ENCODE results near the gene GUK1.

Gene GUK1, protein sequence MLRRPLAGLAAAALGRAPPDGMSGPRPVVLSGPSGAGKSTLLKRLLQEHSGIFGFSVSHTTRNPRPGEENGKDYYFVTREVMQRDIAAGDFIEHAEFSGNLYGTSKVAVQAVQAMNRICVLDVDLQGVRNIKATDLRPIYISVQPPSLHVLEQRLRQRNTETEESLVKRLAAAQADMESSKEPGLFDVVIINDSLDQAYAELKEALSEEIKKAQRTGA

DNA sequence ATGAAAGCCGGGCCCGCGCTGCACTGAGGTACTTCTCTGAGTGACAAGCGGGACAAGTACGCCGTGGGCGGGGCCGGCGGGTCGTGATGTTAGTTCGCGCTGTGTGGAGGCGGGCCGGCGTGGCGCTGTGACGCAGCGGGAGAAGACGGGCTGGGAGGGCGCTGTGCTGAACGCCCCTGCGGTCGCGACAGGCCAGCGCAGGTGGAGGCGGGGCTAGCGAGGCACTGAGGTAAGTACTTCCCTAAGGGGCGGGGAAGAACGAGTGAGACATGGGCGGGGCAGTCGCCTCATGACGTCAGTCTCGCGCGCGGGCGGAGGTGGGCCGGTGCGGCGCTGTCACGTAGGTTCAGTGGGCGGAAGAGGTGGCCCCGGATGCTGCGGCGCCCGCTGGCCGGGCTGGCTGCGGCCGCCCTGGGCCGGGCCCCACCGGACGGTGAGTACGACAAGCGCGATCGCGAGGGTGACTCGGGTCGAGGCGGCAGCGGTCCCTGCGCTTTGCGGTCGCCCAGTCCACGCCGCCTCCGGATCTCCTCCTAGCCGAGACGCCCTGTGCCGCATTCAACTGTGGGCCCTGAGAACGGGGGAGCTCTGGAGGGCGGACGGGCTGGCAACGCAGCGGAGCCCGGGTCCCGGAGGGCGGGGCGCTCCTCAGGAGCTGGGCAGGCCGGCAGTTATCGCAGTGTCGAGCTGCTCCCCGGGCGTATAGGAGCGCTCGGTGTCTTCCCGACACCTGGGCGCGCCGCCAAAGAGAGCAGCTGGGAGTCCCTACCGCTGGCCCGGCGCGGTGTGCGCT lies at the start of gene GUK1:
GUK1 (plus strand) TSS at position 349 of the 793 bp plus-strand sequence; CDS start at position 373, 24 bp downstream.
- DNase-seq (ENCODE audit: low read depth) = peak; percentile 99

DNA sequence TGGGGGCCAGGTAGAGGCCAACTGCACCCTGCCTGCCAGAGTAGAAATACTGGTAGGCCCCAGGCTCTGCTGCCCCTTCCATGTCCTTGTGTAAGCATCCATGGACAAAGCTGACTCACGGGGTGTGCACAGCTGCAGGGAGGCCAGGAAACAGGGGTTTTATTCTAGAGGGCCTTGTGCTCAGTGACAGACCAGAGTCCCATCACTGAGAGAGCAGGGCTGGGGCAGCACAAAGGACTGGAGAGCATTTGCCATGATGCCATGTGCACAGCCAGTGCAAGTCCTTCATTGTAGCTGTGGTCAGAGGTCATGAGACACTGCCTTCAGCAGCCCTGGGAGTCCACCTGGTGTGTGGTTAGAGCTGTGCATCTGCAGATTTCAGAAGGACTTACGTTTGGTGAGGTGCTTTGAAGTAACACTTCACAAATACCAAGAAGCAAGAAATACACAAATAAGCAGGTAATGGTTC lies 49.4 kb upstream of the GUK1 start:
- DNase-seq (ENCODE audit: low read depth) = no peak

DNA sequence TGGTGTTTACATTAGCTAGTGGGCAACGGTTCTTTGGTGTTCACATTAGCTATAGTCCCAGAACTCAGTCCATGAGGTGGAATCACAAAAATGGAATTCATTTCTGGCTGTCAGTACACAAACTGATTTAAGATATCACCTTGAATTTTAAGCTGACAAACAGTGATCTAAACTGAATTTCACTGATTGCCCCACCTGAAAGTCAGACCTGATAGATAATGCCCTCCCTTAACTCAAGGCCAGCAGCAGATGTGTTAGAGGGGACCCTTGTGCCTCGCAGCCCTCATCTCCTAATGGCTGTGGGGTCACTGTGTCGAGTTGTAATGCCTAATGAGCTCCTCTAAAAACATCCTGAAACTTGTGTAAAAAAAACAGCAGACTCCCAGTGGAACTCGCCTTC lies 49.0 kb upstream of the GUK1 start:
- no peak for DNase-seq (ENCODE audit: low read depth)

DNA sequence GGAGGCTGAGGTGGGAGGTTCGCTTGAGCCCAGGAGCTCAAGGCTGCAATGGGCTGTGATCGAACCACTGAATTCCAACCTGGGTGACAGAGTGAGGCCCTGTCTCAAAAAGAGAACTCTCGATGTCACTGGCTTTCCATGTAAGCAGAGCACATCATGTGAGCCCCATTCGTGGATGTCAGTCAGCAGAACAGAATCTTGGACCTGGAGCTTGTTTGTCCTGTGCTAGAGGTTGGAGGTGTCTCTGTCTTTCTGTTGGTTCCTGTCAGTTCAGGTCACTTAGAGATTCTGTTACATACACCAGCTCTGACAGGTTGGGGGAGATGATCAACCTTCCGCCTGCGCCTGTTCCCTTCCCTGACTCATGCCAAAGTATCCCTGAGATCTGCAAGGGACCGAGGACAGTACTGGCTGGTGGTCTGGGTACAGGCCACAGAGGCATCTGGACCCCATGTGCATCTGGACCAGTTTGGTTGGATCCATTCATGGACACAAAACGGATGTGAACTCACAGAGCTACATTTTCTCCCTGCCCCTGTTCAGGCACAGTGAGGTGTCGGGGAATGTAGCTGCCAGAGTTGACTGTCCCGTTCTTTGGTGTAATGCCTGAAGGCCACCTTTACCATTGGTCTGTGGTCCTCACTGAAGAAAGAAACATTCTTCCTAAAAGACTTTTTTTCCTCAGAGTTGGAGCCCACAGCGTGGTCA lies 47.6 kb upstream of the GUK1 start:
- DNase-seq (ENCODE audit: low read depth) = no peak

DNA sequence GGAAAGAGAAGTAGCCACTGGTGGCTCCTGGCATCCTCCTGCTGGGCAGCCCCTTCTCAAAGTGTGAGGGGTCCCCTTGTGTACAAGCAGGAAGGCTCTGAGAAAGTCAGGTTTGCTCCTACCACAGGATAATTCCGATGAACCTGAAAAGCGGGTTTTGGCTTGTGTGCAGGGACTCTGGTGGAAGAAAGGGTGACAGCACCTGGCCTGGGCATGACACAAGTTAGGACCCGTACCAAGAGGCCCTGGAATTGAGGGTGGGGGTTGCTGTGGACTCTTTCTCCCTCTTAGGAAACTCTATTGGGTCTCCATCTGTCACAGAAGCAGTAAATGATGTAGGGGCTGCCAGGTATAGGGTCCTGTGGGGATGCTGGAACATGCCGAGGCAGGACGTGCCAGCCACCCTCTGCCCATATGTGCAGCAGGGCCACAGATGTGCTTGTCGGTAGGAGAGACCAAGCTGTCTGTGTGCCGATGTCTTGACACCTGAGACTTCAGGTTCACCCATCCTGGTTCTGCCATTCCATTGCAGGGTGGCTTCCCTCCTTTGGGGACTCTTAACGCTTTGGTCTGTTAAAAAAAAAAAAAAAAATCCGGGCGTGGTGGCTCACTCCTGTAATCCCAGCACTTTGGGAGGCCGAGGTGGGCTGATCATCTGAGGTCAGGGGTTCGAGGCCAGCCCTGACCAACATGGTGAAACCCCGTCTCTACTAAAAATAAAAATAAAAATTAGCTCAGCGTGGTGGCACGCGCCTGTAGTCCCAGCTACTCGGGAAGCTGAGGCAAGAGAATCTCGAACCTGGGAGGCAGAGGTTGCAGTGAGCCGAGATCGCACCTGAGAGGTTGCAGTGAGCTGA lies 46.8 kb upstream of the GUK1 start:
- no peak for DNase-seq (ENCODE audit: low read depth)

DNA sequence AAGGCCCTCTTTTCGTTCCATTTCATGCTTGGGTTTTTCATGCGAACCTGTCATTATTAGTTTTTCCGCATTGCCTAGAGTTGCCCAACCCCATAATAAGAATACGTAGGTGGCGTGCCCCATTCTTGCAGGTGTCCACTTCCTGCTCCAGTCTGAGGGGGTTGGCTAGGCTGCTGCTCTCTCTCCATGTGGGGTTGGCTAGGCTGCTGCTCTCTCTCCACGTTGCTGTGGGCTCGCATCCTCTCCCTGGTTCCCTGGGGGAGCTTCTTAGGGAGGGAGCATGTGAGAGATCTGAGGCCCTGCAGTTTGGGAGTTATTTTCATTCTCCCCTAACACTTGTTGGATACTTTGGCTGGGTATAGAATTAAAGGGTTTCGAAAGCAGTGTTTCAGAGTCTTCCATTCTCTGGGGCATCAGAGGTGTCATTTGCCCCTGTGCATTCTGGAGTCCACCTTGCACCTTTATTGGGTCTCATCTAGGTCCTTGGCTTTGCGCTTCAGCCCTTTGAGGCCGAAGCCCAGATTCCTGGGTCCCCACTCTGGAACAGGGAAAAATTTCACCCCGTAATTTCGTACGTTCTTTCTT lies 45.6 kb upstream of the GUK1 start:
- no peak for DNase-seq (ENCODE audit: low read depth)

DNA sequence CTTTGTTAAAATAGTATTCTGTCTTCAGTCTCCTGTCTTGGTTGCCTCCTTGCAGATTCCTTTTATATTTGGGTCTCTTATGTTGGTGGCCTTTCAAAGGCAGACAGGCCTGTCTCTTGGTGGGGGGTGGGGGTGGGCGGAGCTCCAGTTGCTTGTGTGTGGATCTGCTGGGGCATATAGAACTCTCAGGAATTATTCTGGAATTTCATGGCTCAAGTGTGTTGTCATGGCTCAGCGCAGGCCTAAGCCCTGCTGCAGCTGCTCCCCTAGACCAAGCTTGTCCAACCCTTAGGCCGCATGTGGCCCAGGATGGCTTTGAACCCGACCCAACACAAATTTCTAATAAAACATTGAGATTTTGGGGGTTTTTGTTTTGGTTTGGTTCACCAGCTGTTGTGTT lies 44.9 kb upstream of the GUK1 start:
- DNase-seq (ENCODE audit: low read depth) = no peak

DNA sequence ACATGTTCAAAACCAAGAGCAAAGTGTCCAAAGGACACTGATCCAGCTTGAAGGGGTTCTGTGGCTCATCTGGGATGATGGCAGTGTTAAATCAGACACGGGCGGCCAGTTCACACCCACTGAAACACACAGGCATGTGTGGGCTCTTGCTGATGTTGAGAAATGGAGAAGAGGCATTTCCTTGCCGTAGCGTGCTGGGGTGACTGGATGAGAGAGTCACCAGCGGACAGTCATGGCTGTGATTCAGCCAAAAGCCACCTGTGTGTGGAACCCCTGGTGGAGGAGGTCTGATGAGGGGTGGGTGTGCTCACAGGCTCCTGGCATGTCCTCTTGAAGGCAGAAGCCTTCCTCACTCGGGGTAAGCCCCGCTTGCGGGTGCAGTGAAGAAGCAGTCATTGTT lies 44.1 kb upstream of the GUK1 start:
- DNase-seq (ENCODE audit: low read depth) = no peak

DNA sequence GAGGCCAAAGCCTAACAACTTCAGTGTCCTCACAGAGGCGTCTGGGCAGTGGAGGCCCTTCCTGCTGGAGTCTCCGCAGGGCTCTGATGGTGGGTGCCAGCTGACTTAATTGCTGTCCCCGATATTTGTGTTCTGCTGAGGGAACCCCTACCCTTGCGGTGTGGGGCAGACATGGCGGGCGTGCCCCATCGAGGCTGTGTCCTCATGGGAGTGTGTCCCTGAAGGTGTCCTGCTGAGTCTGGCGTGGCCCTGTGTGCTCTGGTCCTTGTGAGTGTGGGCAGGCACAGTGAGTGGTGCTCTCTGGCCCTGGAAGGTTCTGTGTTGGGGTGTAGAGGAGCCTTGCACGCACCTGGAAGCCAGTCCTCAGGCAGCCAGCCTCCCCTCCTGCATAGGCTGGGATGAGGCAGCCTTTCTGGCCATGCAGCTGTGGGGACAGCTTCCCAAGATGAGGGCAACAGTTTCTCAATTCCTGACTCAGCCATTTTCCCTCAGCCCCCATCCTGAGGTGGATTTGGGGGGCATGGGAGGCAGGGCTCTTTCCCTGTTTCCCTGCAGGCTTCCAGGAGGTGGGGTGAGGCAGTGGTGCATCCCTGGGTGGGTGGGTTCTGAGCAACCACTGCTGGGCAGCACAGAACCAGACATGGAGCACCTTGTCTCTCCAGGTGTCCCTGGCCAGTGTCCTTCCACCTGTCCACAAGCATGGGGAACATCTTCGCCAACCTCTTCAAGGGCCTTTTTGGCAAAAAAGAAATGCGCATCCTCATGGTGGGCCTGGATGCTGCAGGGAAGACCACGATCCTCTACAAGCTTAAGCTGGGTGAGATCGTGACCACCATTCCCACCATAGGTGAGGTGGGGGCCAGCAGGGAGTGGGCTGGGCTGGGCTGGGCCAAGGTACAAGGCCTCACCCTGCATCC lies 43.4 kb upstream of the GUK1 start:
- DNase-seq (ENCODE audit: low read depth) = no peak

DNA sequence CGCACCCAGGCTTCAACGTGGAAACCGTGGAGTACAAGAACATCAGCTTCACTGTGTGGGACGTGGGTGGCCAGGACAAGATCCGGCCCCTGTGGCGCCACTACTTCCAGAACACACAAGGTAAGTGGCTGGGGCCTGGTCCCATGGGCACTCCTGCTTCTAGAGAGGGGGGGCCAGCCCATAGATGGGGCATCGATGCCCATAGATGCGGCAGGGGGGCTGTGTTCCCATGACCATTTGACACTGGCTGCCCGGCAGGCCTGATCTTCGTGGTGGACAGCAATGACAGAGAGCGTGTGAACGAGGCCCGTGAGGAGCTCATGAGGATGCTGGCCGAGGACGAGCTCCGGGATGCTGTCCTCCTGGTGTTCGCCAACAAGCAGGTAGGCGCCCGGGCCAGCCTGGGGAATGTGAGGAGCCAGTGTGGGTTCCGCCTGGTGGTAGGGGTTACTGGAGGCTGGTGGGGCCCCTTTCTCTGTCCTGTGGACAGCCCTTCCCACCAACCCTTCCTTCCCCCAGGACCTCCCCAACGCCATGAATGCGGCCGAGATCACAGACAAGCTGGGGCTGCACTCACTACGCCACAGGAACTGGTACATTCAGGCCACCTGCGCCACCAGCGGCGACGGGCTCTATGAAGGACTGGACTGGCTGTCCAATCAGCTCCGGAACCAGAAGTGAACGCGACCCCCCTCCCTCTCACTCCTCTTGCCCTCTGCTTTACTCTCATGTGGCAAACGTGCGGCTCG lies 42.6 kb upstream of the GUK1 start:
- DNase-seq (ENCODE audit: low read depth) = no peak

DNA sequence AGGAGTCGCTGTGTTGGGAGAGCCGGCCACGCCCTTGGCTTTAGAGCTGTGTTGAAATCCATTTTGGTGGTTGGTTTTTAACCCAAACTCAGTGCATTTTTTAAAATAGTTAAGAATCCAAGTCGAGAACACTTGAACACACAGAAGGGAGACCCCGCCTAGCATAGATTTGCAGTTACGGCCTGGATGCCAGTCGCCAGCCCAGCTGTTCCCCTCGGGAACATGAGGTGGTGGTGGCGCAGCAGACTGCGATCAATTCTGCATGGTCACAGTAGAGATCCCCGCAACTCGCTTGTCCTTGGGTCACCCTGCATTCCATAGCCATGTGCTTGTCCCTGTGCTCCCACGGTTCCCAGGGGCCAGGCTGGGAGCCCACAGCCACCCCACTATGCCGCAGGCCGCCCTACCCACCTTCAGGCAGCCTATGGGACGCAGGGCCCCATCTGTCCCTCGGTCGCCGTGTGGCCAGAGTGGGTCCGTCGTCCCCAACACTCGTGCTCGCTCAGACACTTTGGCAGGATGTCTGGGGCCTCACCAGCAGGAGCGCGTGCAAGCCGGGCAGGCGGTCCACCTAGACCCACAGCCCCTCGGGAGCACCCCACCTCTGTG lies 41.7 kb upstream of the GUK1 start:
- no peak for DNase-seq (ENCODE audit: low read depth)

DNA sequence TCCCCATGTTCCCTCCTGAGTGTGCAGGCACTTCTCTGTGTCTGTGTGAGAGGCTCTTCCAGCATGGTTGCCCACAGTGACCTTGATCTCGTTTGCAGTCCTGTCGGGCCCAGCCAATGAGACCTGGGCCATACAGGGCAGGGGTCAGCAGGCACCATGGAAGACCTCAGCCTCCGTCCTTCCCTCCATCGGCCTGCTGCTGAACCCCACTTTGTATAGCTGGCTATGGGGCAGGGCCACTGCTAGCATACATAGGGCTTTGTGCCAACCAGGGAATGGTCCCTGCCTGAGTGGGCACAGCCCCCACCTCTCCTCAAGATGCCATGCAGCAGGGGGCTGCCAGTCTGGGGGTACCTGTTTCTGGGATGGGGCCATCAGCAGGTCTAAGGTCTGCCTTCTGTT lies 40.7 kb upstream of the GUK1 start:
- no peak for DNase-seq (ENCODE audit: low read depth)

DNA sequence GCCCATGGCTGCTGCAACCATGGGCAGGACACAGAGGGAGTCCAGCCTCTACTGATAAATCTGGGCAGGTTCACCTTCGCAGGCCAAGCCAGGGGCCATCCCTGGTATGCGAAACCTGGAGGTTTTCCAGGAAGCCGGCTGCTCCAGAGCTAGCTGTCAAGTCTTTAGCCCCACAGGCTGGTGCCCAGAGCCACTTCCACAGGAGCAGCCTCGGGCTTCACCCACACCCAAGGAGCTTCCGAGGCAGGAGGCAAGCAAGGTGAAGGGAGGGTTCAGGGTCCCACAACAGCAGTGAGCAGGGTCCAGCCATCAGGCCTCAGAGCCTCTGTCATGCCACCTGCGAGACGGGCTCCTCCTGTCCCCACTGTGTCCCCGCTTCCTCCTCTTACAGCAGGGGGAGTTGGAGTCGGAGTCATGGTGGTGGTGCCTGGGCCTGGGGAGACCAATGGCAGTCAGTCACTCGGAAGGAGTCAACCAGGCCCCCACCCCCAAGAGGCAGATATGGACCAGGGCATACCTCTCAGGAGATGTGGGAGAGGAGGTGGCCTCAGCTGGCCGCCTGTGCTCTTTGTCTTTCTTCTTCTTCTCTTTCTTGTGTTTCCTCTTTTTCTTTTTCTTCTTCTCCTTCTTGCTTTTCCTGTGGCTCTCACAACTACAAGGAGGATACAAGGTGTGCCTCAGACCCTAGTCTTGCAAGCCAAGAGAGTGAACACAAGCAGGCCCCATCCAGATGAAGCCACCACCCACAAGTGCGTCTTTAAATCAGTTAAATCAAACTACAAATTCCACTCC lies 39.1 kb upstream of the GUK1 start:
- DNase-seq (ENCODE audit: low read depth) = no peak

DNA sequence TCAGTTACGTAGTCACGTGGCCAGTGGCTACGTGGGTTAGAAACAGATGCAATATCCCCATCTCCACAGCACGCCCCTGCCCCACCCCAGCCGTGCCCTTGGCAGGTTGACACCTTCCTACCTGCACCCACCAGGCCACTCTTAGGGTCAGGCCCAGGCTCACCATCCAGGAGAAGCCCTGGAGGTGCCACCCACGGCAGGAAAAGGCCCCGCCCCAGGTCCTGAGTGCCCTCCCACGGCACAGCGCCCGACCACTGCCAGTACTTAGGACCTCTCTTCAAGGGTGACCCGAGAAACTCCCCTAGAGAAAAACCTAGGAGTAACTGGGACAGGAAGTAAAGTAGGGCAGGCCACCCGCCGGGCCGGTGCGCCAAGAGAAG lies 38.5 kb upstream of the GUK1 start:
- DNase-seq (ENCODE audit: low read depth) = no peak

DNA sequence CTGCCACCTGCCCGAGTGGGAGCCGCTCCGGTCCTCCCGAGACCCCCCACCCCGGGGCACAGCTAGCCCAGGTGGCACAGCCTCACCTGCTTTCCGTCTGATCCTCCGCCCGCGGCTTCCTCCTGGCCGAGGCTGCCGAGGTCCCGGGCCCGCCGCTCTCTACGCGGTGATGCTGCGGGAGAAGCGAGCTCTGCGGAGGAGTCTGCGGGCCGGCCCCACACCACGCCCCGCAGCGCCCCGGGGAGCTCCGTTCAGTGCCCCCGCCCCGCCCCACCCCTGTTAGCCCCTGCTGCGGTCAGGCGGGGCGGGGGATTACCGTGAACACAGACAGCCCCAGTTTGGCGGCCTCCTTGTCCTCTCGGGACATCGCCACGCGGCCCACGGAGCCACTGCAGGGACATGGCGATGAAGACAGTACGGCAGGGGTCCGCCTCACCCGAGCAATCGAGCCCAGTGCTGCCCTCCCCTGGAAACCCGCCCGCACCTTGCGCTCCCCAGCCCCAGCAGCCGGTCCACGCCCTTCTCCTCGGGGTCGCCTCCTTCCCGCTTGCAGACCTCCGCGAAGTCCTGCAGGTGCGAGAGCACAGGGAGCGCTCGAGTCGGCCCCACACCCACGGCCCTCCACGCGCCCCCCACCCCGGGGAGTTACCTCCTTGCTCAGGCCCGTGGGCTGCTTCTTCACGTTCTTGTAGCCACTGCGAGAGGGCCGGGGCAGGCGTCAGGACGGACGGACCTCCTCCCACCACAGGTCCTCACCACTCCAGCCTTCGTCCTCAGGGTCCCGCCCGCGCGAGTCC lies 37.9 kb upstream of the GUK1 start:
- DNase-seq (ENCODE audit: low read depth) = peak; percentile 50

DNA sequence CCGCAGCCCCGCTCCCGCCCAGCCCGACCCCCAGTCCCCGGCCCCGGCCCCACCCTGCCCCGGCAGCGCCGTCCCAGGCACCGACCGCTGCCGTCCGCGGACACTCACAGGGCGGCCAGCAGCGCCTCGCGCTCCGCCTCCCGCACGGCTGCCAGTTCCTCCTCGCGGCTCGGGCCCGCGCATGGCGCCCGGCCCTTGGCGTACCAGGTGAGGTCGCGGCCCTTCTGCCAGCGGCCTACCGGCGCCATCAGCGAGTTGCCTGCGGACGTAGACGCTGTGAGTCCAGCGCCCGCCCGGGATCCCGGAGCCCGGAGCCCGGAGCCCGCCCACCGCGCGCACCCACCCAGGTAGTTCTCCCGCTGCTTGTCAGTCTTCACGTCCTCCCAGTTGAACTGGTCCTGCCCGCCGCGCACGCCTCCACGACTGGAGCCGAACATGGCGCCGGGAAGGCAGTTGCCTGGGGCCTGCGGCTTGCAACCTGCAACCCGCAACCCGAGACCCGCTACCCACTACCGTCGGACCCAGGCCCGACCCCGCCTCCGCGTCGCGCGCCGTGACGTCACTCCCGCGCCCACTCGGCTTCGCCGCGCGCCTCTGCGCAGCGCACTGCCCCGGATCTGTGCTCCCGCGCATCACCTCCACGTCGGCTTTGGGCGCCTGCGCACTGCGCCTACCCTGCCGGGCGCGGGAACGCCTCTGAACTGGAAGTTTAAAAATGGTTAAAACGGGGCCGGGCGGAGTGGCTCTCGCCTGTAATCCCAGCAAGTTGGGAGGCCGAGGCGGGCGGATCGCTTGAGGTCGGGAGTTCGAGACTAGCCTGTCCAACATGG lies 37.1 kb upstream of the GUK1 start, which contains the start of gene C1orf35:
C1orf35 (minus strand) TSS at position 535 of the 830 bp plus-strand sequence; CDS start at position 437, 98 bp downstream.
- DNase-seq (ENCODE audit: low read depth) = peak; percentile 93
